Left hindlimb (tissue), 1 donor: ENCODE results near the gene DMRT2.

Source experiments
- DNase-seq: peaks from one replicate; pipeline ENCODE4 v3.0.0-alpha.2; 2018

DMRT2 gene

GRCh38 chr9:1047591-1048230, 2.4 kb upstream of the DMRT2 start:
- DNase-seq = peak; percentile 61

DNA sequence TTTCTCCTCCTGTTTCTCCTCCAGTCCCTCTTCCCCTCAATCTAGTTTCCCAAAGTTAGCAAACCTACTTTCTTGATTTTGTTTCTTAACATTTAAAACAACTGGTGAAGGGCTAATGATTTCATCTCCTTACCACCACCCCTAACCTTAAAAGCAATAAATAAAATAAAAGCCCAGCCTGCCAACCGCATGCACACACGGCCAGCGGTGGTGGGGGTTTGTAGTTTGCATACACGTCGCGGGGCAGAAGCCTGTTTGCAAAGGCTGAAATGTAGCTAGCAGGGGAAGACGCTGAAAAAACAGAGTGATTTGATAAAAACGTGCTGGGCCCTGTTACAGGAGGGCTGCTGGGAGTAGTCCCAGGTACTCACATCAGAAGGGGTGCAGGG, 1.9 kb upstream of the DMRT2 start:
- no peak for DNase-seq

- DNase-seq = no peak
These were observed 1.3 kb upstream of the DMRT2 start for GRCh38 chr9:1048811-1049210.

DNA sequence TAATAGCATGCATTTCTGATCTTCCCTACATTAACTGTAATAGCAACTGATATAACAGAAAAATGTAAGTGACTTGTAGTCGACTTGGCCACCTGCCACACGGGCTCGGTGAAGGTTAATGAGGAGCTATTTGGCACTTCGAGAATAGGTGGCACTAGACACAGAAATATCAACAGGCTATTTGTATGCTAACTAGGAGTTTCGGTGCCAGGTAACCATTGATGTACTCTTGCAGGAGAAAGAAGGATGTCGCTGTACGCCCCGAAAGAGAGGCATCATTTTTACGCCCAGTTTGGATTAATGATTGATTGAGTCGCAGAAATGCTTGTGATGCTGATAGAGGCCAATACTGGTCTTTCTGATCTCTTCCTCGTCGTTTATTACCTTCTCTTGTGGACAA, 516 bp upstream of the DMRT2 start:
- DNase-seq = no peak

- peak; percentile 45 for DNase-seq
These were observed 1.0 kb downstream of the DMRT2 start for GRCh38 chr9:1051210-1051583.

GRCh38 chr9:1051584-1052275, 1.6 kb downstream of the DMRT2 start:
- DNase-seq = peak; percentile 59

GRCh38 chr9:1052365-1053281, 2.5 kb downstream of the DMRT2 start:
- no peak for DNase-seq

DNA sequence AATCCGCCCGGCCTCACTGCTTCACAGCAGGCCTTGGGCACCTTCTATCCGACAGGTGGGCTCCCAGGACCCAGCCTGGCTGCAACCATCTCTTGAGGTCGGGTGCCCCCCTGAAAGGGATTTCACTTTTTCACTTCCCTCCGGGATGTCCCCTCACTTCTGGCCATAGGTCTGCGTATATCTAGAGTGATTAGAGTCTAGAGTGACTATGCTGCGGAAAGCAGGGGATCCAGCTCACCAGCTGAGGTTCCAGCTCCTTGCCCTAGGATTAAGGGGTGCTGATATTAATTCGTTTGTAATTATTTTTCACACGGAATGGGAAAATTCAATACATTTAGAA, 3.1 kb downstream of the DMRT2 start:
- DNase-seq = no peak

DNA sequence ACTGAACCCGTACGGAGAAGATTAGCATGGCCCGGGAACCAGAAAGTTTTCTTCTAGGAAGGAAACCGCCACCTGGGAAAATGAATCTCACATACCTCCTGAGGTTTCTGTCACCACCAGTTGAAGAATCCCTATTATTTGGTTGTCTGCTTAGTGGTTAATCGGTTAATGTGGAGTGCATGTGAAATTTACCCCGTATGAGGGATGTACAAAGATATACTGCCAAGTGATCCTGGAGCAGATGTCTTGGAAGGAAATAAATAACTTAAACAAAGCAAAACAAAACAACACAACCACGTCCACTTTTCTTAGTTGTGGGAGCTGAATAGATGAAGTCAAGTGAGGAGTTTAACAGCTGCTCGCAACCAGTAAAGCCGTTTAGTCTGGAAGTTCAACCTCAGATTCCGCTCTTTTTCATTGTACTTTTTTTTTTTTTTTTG, 3.8 kb downstream of the DMRT2 start:
- DNase-seq = no peak

DNA sequence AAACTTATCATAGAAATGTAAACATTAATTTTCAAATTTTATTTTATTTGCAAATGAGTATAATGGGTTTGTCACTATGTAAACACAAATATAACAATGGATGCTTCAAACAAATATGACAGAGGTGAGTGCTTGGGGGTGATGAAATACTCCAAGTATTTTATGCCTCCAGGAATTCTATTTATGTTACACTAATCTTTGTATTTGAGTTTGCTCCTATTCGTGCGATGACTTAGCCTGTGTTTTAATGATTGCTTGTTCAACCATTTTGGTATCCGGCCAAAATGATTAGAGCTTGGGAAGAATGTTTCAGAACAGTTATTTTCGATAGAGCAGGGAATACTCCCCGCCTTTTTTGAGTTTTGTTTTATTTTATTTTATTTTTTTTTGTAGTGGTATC, 5.0 kb downstream of the DMRT2 start:
- DNase-seq = no peak

GRCh38 chr9:1057910-1058309, 7.8 kb downstream of the DMRT2 start:
- DNase-seq = no peak

DNA sequence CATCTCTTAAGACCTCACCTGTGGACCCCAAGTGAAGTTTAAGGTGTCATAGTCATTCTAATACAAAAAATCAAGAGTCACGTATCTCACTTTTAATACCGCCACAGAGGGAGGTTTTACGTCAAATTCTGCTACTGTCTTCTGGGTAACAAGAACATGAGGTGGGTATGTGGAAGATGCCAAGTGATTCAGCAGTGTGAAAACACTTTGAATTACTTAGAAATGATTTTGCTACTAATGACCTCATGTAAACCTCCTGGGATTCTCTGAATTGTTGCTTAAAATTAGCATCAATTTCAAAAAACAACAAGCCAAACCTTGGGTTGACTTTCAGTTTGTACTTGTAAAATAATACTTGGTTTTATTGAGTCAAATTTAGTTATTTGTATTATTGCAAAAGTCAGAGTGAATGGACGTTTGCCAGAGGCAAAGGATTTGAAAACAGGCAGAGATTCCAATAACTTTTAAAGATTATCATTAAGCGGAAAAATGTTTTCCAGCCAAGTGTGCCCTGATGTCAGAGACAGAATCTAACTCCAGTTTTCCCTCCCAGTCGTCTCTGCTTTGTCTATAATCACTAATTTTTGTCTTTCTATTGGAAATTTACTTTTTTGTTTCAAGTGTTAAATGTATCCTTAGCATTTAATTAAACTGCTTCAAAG, 8.8 kb downstream of the DMRT2 start:
- no peak for DNase-seq

- DNase-seq = no peak
These were observed 15.0 kb downstream of the DMRT2 start for GRCh38 chr9:1065130-1065529.

DNA sequence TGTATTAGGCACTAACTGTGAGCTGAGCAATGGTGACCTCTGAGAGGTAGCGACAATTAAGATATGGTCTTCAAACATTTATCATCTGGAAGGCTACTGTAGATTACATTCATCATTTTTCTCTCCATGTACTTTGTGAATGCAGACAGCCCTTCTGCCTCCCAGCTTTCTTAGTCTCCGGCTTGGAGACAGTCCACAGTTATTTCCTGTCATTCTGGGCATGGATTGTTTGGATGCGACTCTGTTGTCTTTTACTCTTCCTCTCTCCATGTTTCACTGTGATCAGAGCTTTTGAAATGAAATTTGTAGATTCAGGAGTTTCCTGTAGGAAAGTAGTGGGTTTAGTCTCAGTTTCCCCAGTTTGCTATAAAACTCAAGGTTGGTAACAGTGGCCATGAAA, 20.5 kb downstream of the DMRT2 start:
- DNase-seq = no peak

GRCh38 chr9:1071730-1072129, 21.6 kb downstream of the DMRT2 start:
- DNase-seq = no peak

DNA sequence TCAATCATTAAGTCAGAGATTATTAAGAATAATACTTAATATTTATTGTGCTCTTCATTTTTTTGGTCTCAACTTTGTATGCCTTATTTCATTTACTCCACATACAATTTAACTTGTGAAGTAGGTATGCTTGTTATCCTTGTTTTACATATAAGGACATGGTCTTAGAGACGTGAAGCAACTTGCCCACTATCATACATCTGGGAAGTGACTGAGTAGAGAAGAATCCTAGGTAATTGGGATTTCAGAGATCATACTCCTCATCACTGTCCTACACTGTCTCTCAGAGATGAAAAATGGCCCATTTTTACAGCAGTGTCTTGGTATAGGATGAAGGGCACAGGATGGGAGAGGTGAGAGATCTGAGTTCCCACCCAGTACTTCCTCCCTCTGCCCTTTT, 23.3 kb downstream of the DMRT2 start:
- no peak for DNase-seq

- DNase-seq = no peak
These were observed 27.5 kb downstream of the DMRT2 start for GRCh38 chr9:1077616-1078015.

GRCh38 chr9:1083325-1083913, 33.3 kb downstream of the DMRT2 start:
- DNase-seq = peak; percentile 79

DNA sequence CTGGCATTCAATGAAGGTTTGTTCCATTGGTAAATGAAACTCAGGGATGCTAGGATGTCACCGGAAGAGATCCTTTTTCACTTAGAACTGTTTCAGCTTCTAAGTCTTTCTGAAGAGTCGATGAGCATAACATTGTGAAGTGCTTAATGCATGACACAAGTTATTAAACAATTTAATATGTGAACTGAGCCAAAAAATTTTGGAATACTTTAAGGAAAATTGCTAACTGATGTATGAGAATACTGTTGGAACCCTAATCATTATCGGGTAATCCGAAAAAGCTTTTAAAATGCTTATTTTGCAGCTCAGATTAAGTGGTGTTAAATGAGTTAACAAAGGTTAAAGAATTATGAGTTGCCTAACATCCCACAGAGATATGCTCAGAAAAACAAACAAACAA, 34.9 kb downstream of the DMRT2 start:
- no peak for DNase-seq

GRCh38 chr9:1086517-1086916, 36.4 kb downstream of the DMRT2 start:
- DNase-seq = no peak

GRCh38 chr9:1087120-1087881, 37.1 kb downstream of the DMRT2 start:
- DNase-seq = no peak

- DNase-seq = no peak
These were observed 44.6 kb downstream of the DMRT2 start for GRCh38 chr9:1094749-1095148.
